PC-3 (cell line): ENCODE results near the gene FTO. TPM values are rescaled to one million over a fixed set of nuclear protein-coding genes. Genes with fewer than 3 reads are reported as not detected.

Experiments used
- ATAC-seq: fragments of 200-7000 bp; cut with Tn5 transposase; 2 replicates; pipeline ENCODE4 v1.9.1; 2020; ENCODE audit warnings: mild to moderate bottlenecking, moderate library complexity
- BruUV-seq: library from RNA; stranded (reverse); fragments of 400-500 nt; replicated peaks from 2 replicates; lab custom pipeline; 2021; lab: Mats Ljungman, UMichigan
- CTCF ChIA-PET: fragments of 300-600 bp; sonication (Branson Sonifier 250); formaldehyde crosslinking; loops from one replicate; lab custom pipeline; 2022; ENCODE audit warnings: antibody characterized with exemption; lab: Charles Lee
- POLR2A ChIA-PET: fragments of 300-600 bp; sonication (Branson Sonifier 250); formaldehyde crosslinking; loops from one replicate; lab custom pipeline; 2022; ENCODE audit warnings: antibody characterized with exemption; ENCODE audit not compliant: unreplicated experiment; lab: Charles Lee
- DNase-seq: peaks from one replicate; pipeline ENCODE4 v3.0.0-alpha.2; 2015
- H2AFZ ChIP-seq: fragments of 300-600 bp; sonication (generic); 2 replicates; pipeline ENCODE4 v1.6.0; 2016; ENCODE audit warnings: antibody characterized with exemption, low read length
- H3F3A ChIP-seq: fragments of 300-600 bp; sonication (generic); one replicate; pipeline ENCODE4 v1.6.0; 2017; ENCODE audit warnings: antibody characterized with exemption, low read length, control low read depth, mild to moderate bottlenecking; ENCODE audit not compliant: unreplicated experiment
- H3K27ac ChIP-seq: fragments of 300-600 bp; sonication (generic); 2 replicates; pipeline ENCODE4 v1.5.1; 2016; ENCODE audit warnings: mild to moderate bottlenecking, low read length
- H3K27me3 ChIP-seq: fragments of 300-600 bp; sonication (generic); 2 replicates; pipeline ENCODE4 v1.6.1; 2016; ENCODE audit warnings: low read length, mixed read lengths
- H3K36me3 ChIP-seq: fragments of 300-600 bp; sonication (generic); 2 replicates; pipeline ENCODE4 v1.6.1; 2016; ENCODE audit warnings: low read depth, mixed run types, low read length, mixed read lengths
- H3K4me1 ChIP-seq: fragments of 300-600 bp; sonication (generic); 2 replicates; pipeline ENCODE4 v1.5.1; 2016; ENCODE audit warnings: low read length; ENCODE audit not compliant: insufficient read depth
- H3K4me2 ChIP-seq: fragments of 300-600 bp; sonication (generic); 2 replicates; pipeline ENCODE4 v1.6.0; 2016; ENCODE audit warnings: low read length
- H3K4me3 ChIP-seq: fragments of 300-600 bp; sonication (generic); 2 replicates; pipeline ENCODE4 v1.5.1; 2016; ENCODE audit warnings: mild to moderate bottlenecking, low read length, mixed read lengths
- H3K79me2 ChIP-seq: fragments of 300-600 bp; sonication (generic); 2 replicates; pipeline ENCODE4 v1.6.1; 2017; ENCODE audit warnings: low read length, mixed read lengths
- H3K9ac ChIP-seq: fragments of 300-600 bp; sonication (generic); 2 replicates; pipeline ENCODE4 v1.6.0; 2016; ENCODE audit warnings: mild to moderate bottlenecking, low read length
- H3K9me2 ChIP-seq: fragments of 300-600 bp; sonication (generic); replicated peaks from 2 replicates; pipeline ENCODE4 v1.6.1; 2016; ENCODE audit warnings: mixed run types, low read length, mixed read lengths
- H3K9me3 ChIP-seq: fragments of 300-600 bp; sonication (generic); 2 replicates; pipeline ENCODE4 v1.6.1; 2016; ENCODE audit warnings: low read length, mixed read lengths
- H4K20me1 ChIP-seq: fragments of 300-600 bp; sonication (generic); 2 replicates; pipeline ENCODE4 v1.6.1; 2016; ENCODE audit warnings: low read length, mixed read lengths
- CTCF ChIP-seq: fragments of 300-600 bp; sonication (generic); conservative IDR thresholded peaks from 2 replicates; pipeline ENCODE4 v1.5.1; 2017; ENCODE audit warnings: antibody characterized with exemption, low read depth, mild to moderate bottlenecking, low read length
- EZH2 ChIP-seq: fragments of 300-600 bp; sonication (generic); IDR thresholded peaks from one replicate; pipeline ENCODE4 v1.6.1; 2017; ENCODE audit warnings: antibody characterized with exemption, mild to moderate bottlenecking, low read length; ENCODE audit not compliant: unreplicated experiment
- EZH2phosphoT487 ChIP-seq: fragments of 300-600 bp; sonication (generic); IDR thresholded peaks from 2 replicates; pipeline ENCODE4 v1.6.1; 2018; ENCODE audit warnings: mild to moderate bottlenecking, antibody characterized with exemption, low read length, borderline replicate concordance
- intact Hi-C: fragments of 100-400 bp; cut with micrococcal nuclease; formaldehyde crosslinking; loops from 2 replicates; pipeline ENCODE4 v1.9.0; 2023
- total RNA-seq: library from RNA; depleted of rRNA; stranded (reverse); fragments of >200 nt; gene quantifications from 2 replicates; pipeline ENCODE4 v1.2.3, GENCODE V29; 2014

The FTO gene
- total RNA-seq, 1 experiment from 2014 or later = 27.0 TPM

GRCh38 chr16:53988136-53988535 lies 284.2 kb downstream of the FTO start:
- Histone ChIP-seq H2AFZ (no peak overlapping the region), H3K9ac (no peak overlapping the region), H3K79me2 (no peaks in the 10 kb centered on the region), H3K36me3 (no peaks in the 10 kb centered on the region), H4K20me1 (no peaks in the 10 kb centered on the region), H3K27ac (no peak overlapping the region), H3K9me2 (no peaks in the 10 kb centered on the region), H3K4me3 (no peak overlapping the region), H3K27me3 (no peaks in the 10 kb centered on the region), H3K4me2 (no peak overlapping the region), H3F3A (no peaks in the 10 kb centered on the region), H3K4me1 (no peaks in the 10 kb centered on the region), H3K9me3 (no peaks in the 10 kb centered on the region)
- ChIA-PET POLR2A (no interaction called here), CTCF (no interaction called here)
- intact Hi-C loops = no loop called here
- BruUV-seq = no TSS peak
- ATAC-seq (0 out of 2 replicates have a peak, but pooled peaks have one; percentile 20), DNase-seq (no peak)
- TF ChIP-seq EZH2 = no peak
- TF ChIP-seq CTCF = no peak
- TF ChIP-seq EZH2phosphoT487 = no peak

- ATAC-seq = no peak
- ChIA-PET POLR2A (no interaction called here), CTCF (no interaction called here)
- Histone ChIP-seq H3K4me1 (no peaks in the 10 kb centered on the region), H3K4me3 (no peak overlapping the region), H2AFZ (no peak overlapping the region), H3K4me2 (no peak overlapping the region), H3K9ac (no peak overlapping the region), H4K20me1 (no peaks in the 10 kb centered on the region), H3K27ac (no peak overlapping the region), H3K36me3 (no peaks in the 10 kb centered on the region), H3K27me3 (no peaks in the 10 kb centered on the region), H3K79me2 (no peaks in the 10 kb centered on the region), H3K9me3 (no peaks in the 10 kb centered on the region), H3K9me2 (no peaks in the 10 kb centered on the region), H3F3A (no peaks in the 10 kb centered on the region)
- no TSS peak for BruUV-seq
- DNase-seq = no peak
- TF ChIP-seq CTCF (no peak), EZH2phosphoT487 (no peak), EZH2 (no peak)
- intact Hi-C loops = no loop called here
Measured at GRCh38 chr16:53989597-53989996, 285.6 kb downstream of the FTO start.

GRCh38 chr16:53991754-53992378 lies 287.9 kb downstream of the FTO start:
- Histone ChIP-seq H3K27me3 (no peaks in the 10 kb centered on the region), H2AFZ (no peak overlapping the region), H3K4me3 (no peak overlapping the region), H3K36me3 (no peaks in the 10 kb centered on the region), H3K9me2 (no peaks in the 10 kb centered on the region), H3K4me1 (no peaks in the 10 kb centered on the region), H3K79me2 (no peaks in the 10 kb centered on the region), H4K20me1 (no peaks in the 10 kb centered on the region), H3K27ac (no peak overlapping the region), H3K9me3 (no peaks in the 10 kb centered on the region), H3K4me2 (no peak overlapping the region), H3K9ac (no peak overlapping the region), H3F3A (no peaks in the 10 kb centered on the region)
- POLR2A ChIA-PET = no interaction called here
- CTCF ChIA-PET = no interaction called here
- no TSS peak for BruUV-seq
- intact Hi-C loops = no loop called here
- TF ChIP-seq EZH2phosphoT487 (no peak), CTCF (no peak), EZH2 (no peak)
- no peak for DNase-seq
- ATAC-seq = no peak
